OCI-LY1 (cell line): Measurements from ENCODE around the gene FZR1.

Source experiments
- CTCF ChIP-seq: fragments of 200-600 bp; sonication (generic), shearing (Covaris generic); IDR thresholded peaks from 2 replicates; pipeline ENCODE4 v1.5.1; 2017; ENCODE audit warnings: mild to moderate bottlenecking, antibody characterized with exemption, low read length, moderate library complexity, mixed read lengths
- EZH2 ChIP-seq: fragments of 200-600 bp; sonication (generic), shearing (Covaris generic); IDR thresholded peaks from 2 replicates; pipeline ENCODE4 v1.8.0; 2017; ENCODE audit warnings: borderline replicate concordance, mixed run types, mild to moderate bottlenecking, antibody characterized with exemption, low read length, moderate library complexity, mixed read lengths

GRCh38 chr19:3537101-3537437 lies 31.0 kb downstream of the FZR1 start:
- TF ChIP-seq CTCF (no peak), EZH2 (no peak)
